Right kidney (tissue), 1 donor: ENCODE measurements around the gene CCNF.
"Not testable (repeated sequence)": the region's sequence is repeated elsewhere in the genome, so short reads cannot be mapped to it uniquely, and the experiment has no call there.

Source experiments
- DNase-seq: peaks from one replicate; pipeline ENCODE4 v3.0.0-alpha.2; 2016

The CCNF gene

GRCh38 chr16:2426941-2427361 lies 2.3 kb upstream of the CCNF start:
- no peak for DNase-seq

DNA sequence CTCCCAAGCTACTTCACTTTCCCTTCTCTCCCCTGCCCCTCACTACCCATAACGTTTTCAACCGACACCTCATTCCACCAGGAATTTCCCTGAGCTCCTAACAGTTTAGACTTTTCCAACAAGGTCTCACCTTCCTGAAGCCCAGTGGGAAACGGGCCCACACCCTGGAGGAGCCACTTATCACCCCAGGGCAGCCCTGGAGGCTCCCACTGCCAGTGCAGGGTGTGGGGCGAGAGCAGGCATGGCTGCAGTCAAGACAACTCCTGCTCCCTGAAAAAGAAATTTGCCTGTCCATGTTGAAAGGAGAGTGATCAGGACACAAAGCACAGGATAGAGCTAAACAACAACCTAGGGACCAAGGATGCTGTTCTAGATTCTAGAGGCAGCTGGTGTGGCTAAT lies 1.7 kb upstream of the CCNF start:
- DNase-seq: no peak

DNA sequence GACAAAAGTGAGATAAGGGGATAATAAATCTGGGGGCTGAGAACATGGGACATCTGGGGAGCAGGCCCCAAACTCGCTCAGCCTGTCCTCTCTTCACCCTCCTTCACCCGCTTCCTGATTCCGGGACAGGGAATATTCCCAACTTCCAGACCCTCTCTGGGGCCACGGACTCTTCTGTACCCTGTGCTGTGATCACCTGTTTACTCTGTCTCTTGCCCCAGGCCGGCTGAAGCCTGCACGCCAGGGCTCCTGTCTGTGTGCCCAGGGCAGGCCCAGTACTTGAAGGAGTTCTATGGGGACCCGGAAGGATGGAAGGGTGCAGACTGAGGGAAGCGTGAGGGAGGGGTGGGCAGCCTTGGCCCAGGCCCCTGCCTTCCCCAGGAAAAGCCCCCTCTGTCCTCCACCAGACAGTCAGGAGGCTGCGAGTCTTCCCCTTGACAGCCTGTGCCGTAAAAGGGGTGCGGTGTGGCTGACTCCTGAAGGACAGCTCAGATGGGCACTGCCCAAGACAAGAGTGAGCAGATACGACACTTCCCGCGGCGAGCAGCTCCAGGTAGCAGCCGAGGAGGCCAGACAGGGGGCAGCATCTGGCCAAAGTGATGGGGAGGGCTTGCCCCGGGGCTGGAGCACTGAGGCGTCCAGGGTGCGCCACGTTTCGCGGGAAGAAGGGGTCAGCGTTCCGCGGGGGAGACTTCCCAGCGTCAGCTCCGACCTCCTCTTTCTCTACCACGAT lies 1.0 kb upstream of the CCNF start:
- DNase-seq: no peak

DNA sequence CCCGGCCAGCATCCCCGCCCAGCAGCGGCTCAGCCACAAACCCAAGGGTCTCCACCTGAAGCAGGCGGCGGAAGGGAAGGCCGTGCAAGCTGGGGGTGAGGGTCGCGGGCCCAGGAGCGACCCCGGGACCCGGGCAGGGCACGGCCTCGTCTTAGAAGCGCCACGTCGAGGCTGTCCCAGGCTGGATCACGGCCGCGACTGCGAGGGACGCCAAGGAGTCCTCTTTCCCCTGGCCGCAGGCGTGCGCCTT lies 538 bp upstream of the CCNF start:
- DNase-seq: no peak

DNA sequence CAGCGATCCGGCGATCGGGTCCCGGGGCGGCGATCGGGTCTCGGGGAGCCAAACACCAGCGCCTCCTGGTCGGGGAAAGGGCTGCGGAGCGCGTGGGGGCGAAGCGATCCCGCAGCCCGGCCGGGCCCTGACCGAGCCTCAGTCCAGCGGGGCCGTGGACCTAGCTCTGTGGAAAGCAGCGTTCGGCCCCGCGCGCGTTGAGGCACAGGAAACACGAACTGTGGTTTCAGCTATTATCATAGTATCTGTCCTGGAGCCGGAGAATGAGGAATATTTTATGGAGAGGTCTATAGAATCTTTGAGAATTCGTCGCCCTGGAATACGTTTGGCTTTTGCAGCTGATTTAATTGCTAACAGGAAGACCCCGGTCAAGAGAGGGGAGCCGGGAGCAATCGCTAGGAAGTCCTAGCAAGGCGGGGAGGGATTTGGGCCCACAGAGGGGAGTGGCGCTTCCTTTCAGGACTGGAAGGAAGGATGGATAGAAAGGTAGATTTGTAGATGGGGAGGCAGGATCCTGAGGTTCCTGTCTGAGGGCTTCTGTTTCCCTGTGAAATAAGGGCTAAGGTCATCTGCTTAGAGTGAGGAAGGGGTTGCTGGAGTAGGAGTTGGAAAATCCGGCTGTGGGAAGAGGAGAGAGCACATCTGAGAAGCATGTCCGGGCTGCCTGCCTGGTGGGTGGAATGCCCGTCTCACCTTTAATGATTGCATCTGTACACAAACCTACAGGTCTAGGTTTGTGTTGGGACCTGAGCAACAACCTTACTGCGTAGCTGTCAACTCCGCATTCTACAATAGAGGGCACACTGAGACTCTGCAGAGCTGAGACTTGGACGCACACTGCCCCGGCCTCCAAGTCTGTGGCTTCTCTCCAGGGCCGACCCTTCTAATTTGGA lies 770 bp downstream of the CCNF start:
- DNase-seq: no peak

DNA sequence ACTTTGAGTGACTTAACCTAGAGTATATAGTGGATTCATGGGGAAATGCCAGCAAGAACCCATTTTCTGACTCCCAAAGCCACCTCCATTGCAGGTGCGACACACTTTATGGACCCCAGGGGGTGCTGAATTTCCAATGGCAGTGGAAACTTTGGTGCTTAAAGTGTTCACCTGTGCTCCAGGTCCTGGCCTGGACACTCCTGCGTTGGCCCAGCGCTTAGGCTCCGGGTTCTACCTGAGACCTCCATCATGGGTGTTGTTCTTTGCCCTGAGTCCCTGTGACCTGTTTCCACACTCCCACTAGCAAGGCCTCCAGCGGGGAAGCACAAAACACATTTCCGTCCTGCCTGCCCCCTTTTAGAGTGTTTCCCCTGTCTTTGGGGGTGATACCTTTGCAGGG lies 3.0 kb downstream of the CCNF start:
- no peak for DNase-seq

- no peak for DNase-seq
Measured at GRCh38 chr16:2432801-2433505, 3.7 kb downstream of the CCNF start.

DNA sequence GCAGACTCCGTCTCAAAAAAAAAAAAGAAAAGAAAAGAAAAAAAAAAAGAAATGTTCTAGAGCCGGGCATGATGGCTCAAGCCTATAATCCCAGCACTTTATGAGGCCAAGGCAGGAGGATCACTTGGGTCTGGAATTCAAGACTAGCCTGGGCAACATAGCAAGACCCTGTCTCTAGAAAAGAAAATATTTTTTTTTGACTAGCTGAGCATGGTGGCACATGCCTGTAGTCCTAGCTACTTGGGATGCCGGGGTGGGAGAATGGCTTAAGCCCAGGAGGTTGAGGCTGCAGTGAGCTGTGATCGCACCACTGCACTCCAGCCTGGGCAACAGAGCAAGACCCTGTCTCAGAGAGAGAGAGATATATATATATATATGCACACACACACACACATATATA lies 6.0 kb downstream of the CCNF start:
- not testable (repeated sequence) for DNase-seq

- no peak for DNase-seq
Measured at GRCh38 chr16:2436110-2436509, 6.9 kb downstream of the CCNF start.

DNA sequence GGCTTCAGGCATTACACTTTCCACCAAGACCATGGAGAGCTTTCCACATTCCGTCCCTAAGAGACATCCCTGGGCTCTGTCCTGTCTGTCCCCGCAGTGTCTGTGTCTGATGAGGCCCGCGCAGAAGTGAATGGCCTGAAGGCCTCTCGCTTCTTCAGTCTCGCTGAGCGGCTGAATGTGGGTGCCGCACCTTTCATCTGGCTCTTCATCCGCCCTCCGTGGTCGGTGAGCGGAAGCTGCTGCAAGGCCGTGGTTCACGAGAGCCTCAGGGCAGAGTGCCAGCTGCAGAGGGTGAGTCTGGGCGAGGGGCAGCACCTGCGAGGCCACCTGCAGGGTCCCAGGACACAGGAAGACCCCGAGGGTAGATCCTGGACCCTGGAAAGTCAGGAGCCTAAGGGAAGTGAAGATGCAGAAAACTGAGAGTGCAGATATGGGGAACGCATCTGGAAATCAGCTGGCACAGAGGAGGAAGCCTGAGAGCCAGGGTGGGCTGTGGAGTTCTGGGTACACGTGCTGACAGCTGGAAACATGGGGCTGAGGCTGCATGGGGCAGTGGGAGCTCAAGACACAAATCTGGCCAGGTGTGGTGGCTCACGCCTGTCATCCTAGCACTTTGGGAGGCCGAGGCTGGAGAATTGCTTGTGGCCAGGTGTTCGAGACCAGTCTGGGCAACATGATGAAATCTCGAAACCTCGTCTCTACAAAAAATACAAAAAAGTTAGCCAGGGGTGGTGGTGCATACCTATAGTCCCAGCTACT lies 8.0 kb downstream of the CCNF start:
- DNase-seq: no peak

- no peak for DNase-seq
Measured at GRCh38 chr16:2438121-2438520, 8.9 kb downstream of the CCNF start.

DNA sequence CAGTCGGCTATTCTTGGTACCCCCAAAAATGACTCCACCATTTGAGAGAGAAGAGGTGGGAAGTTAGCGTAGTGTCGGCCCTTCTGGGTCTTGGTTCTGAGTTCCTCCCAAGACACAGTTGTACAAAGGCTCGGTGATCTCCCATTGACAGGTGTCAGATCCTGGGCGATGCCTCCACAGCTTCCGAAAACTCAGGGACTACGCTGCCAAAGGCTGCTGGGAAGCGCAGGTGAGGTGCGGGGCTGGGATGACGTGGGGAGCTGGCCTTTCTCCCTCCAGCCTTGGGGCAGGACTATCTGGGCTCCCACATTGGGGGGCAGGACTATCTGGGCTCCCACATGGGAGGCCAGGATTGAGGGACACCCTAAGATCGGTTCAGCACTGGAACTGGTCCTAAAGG lies 10.4 kb downstream of the CCNF start:
- no peak for DNase-seq

DNA sequence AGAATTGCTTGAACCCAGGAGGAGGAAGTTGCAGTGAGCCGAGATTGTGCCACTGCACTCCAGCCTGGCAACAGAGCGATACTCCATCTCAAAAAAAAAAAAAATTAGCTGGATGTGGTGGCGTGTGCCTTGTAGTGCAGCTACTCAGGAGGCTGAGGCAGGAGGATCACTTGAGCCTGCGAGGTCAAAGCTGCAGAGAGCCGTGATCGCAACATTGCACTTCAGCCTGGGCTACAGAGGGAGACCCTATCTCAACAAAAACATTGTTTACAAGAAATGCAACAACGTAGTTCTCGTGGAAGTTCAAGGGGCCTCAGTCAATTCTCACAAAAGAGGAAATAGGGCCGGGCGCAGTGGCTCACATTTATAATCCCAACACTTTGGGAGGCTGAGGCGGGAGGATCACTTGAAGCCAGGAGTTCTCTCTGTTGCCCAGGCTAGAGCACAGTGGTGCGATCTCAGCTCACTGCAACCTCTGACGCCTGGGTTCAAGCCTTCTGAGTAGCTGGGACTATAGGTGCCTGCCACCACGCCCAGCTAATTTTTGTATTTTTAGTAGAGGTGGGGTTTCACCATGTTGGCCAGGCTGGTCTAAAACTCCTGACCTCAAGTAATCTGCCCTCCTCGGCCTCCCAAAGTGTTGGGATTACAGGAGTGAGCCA lies 12.0 kb downstream of the CCNF start:
- DNase-seq: not testable (repeated sequence)

- no peak for DNase-seq
Measured at GRCh38 chr16:2443555-2443954, 14.3 kb downstream of the CCNF start.

GRCh38 chr16:2447920-2448583 lies 18.8 kb downstream of the CCNF start:
- no peak for DNase-seq

GRCh38 chr16:2449118-2449517 lies 19.9 kb downstream of the CCNF start:
- no peak for DNase-seq

DNA sequence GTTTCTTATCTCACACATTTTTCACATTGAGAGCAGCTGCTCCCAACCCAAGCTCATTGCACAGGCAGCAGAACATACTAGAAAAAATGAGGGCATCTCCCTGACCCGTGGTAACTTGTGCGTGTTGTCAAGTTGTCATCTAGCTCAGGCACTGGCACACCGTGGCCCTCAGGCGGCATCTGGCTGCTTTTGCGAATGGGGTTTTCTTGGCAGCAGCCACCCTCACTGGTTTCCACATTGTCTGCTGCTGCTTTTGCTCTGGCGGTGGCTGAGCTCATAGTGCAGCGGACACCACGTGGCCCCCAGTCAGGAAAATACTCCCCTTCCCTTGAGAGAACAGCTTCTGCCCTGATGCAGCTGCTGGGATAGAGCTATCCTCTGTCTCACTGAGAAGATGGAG lies 21.3 kb downstream of the CCNF start:
- no peak for DNase-seq

GRCh38 chr16:2450975-2451381 lies 21.7 kb downstream of the CCNF start:
- DNase-seq: no peak

DNA sequence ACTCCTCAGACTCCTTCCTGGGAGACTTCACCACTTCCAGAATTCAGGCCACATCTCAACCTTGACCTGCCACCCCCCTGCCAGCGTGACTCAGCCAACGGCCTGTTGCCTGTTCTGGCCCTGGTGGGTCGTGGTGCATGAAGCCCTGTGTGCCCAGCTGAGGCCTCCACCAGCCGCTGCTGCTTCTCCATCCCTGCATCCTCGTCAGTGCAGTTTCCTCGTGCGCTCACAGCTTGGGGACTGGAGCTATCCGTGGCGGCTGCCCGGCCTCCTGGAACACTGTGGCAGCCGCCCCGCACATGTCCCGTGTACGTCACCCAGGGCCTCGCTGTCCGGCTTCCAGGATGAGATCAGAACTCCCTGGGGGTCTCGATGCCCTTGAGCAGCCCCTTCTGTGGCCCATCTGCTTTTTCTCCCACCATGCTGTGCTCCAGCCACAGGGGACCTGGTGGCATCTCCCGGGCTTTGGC lies 22.6 kb downstream of the CCNF start:
- DNase-seq: no peak

GRCh38 chr16:2452650-2453049 lies 23.4 kb downstream of the CCNF start:
- no peak for DNase-seq

DNA sequence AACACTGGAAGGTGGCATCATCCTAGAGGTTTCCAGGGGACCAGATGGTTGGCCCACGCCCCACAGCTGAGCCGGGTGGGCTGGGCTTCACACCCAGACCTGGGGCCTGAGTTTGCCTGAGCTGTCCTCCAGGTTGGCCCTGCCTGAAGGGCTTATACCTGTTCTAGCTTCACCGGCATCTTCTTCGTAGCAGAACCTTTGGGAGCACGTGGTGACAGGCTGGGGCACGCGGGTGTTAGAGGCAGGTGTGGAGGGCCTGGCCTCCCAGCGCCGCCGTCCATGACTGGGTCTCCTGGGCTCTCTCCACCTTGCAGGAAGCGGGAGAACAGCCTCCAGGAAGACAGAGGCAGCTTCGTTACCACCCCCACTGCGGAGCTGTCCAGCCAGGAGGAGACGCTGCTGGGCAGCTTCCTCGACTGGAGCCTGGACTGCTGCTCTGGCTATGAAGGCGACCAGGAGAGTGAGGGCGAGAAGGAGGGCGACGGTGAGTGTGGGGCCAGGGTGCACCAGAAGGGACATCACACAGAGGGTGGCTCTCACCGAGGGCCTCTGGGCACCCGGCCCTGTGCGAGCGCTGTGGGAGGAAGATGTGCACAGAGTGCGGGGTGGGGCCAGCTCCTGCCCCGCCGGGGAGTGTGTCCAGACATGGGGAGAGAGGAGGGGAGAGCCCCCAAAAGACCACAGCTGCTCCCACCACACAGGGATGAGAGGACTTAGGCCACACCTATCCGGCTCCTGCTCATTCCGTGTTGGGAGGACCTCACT lies 26.0 kb downstream of the CCNF start:
- no peak for DNase-seq
